GM10847 (cell line): ENCODE results near the gene HEXIM1.

Experiments
- POLR2A ChIP-seq: IDR thresholded peaks from 2 replicates; pipeline ENCODE4 v1.6.1; 2011; ENCODE audit not compliant: insufficient read length; ENCODE audit errors: extremely low read depth

HEXIM1 gene, protein sequence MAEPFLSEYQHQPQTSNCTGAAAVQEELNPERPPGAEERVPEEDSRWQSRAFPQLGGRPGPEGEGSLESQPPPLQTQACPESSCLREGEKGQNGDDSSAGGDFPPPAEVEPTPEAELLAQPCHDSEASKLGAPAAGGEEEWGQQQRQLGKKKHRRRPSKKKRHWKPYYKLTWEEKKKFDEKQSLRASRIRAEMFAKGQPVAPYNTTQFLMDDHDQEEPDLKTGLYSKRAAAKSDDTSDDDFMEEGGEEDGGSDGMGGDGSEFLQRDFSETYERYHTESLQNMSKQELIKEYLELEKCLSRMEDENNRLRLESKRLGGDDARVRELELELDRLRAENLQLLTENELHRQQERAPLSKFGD

DNA sequence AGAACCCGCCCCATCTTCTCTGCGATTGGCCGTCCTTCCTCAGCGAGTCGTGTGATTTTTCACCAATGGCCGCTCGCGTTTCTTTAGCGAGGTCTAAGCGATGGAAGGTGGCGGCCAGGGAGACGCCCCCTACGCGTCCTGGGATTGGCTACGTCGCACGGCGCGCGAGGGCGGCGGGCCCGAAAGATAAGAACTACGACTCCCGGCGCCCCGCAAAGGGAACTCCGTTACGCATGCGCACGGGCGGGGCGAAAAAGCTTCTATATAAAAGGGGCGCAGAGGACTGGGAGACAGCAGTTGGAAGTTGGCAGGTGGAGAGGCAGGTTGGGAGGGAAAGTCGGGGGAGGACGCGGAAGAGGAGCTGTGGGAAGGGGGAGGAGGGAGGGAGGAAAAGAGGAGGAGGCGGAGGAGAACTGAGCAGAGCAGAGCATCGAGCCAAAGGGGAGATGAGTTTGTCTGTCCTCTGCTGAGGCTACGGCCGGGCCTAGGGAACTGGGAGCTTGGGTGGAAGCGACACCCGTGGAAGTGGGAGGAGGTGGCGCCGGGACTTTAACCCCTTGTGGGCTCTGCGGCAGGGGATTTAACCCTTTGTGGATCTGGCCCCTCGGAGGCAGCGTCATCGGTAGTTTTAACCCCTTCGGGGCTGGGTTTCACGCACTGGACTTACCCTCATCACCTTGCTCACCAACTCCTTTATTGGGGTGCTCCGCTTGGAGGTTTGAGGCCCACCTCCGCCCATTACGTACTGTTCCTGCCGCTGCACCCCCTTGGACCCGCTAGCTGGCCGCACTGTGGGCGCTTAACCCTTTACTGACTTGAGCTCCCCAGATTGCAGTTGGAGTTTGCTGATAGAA lies at the start of gene HEXIM1:
Gene HEXIM1, plus strand, starts transcription at position 293 of the 854 bp plus-strand sequence. CDS start 716 bp downstream, outside the sequence.
- peak; percentile 100 for TF ChIP-seq POLR2A

DNA sequence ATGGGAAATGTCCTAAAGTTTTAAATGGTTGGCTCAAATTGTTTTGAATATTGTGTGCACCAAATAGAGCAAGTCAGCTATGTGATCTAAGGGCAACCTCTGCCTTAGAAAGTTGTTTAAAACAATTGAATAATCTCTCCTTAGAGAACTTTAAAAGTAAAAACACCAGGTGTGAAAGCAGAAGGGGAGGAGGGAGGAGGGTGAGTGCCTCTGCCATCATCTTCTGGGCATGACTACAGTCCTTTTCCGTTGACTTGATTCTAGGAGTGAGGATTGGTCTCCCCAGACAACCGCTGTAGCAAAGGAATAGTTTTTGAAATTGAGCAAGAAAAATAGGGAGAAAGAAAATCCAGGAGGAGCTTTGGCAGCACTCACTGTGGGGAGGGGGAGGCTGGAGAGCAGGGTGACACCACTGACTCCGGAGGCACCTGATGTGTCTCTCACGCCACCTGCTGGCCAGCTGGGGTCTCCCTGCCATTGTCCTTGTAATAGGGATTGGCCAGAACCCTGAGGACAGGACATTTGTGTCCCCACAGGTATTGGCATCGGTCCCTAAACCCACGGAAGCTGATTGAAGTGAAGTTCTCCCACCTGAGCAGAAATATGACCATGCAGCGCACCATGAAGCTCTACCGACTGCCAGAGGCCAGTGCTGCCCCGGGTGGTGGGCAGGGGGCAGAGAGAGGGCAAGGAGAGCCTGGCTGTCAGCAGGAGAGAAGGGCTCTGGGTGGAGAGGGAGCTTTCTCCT lies 49.2 kb upstream of the HEXIM1 start:
- no peak for TF ChIP-seq POLR2A

DNA sequence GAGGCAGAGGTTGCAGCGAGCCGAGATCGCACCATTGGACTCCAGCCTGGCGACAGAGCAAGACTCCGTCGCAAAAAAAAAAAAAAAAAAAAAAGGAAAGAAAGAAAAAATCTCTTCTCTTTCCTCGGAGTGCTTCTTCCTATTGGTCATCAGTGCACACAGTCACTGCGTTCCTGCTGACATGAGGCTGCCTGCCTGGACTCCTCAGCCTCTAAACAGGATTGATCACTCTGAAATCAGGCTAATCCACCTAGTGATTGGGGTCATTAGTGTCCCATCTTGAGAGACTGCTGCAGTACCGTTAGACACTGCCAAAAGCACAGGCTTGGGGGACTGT lies 46.8 kb upstream of the HEXIM1 start:
- TF ChIP-seq POLR2A, result no peak

DNA sequence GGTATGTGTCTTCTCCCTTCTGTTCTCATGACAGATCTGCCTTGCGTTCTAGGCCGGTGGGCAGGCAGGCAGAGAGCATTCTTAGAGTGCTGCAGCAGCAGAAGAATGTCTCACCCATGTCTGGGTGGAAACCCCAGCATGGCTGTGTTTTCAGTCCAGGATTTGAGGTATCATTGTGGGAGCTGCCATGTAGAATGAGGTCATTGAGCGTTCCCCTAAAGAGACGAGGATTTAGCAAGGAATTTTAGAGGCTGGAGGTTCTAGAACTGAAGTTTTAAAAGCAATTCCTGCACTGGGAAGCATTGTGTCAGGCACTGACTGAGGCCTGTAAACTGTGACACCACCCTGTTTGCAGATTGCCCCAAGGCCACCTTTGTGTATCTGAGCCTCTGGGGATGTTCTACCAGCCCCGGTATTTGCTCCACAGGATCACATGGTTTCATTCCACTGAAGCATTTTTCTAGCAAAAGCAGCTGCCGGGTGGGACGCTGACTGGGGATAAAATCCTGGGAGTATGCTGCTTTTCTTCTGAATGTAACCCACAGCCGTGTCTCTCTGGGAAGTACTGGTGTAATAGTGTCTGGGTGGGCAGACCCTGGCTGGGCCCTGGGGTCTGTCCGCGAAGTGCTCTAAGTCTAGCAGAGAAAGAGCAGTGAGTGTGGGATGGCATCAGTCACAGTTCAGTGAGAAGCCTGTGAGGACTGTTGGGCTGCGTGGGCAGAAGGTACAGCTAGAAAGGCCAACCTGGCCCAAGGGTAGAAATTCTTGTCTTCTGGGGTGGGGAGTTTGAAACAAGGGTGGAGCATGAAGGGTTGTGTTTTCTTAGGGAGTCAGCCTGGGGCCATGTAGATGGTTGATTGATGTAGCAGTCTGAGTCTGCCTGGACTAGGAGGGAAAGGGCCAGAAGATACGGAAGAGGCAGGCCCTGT lies 46.1 kb upstream of the HEXIM1 start:
- no peak for TF ChIP-seq POLR2A

DNA sequence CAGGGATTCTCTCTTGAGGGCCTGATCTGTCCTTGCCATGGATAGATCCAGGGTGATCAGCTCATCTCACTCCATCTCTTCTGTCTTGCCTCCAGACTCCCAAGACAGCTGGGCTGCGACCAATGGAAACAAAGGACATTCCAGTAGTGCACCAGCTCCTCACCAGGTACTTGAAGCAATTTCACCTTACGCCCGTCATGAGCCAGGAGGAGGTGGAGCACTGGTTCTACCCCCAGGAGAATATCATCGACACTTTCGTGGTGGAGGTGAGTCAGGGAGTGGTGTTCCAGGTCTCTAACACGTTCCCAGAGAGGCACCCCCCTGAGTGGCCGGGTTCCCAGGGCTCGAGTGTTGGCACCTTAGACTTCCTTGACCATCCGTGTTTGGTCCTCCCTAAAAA lies 45.4 kb upstream of the HEXIM1 start:
- no peak for TF ChIP-seq POLR2A

DNA sequence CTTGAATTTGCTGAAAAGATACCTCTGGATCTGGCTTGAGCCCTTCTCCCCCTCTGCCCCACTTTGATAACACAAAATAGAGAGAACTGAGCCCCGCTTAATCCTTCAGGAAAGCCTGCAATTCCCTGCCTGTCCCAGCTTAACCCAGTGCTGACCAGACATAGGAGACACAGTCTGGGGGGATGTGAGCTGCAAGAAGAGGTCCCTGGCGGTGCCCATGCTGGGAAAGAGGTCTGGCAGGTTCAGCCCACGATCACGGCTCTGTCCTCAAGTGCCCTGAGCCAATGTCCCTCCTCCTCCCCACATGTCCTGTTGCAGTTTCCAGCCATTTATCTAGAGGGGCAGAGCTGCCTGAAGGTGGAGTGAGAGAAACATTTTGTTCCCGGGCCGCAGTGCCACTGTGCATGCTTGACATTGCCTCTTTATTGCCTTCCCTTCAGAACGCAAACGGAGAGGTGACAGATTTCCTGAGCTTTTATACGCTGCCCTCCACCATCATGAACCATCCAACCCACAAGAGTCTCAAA lies 44.9 kb upstream of the HEXIM1 start:
- TF ChIP-seq POLR2A, result no peak

DNA sequence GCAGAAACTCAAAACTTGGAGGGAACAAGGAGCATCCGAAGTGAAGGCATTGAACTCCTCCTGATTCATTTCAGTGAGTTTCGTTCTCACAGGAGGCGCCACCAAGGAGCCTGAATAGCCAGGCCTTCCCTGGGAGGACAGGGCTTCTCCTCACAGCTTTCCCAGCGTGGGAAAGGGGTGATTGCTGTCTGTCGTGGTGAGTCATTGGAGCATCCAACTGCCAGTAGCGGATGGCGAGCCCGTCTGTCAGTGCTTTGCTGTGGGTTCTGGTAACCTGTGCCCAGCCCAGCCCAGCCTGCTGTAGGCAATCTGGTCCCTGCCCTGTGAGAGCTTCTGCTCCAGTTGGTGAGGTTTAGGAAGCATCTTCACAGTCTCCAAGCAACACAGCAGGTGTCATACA lies 44.2 kb upstream of the HEXIM1 start:
- no peak for TF ChIP-seq POLR2A

DNA sequence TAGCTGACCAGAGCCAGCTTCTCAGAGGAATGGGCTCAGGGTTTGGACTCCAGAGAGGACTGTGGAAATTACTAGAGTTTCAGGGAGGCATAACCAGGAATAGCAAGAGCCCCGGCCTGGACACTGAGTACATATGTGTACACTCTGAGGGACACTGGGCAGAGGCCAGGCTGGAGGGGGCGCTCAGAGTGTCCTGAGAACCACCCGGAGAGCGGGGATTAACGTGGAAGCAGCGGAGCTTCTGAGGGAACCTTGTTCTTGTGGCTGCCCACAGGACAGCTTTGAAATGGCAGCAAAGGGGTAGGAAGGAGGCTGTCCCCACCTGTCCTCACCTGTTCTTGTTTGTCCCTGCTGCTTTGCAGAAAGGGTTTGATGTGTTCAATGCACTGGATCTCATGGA lies 43.8 kb upstream of the HEXIM1 start:
- no peak for TF ChIP-seq POLR2A

DNA sequence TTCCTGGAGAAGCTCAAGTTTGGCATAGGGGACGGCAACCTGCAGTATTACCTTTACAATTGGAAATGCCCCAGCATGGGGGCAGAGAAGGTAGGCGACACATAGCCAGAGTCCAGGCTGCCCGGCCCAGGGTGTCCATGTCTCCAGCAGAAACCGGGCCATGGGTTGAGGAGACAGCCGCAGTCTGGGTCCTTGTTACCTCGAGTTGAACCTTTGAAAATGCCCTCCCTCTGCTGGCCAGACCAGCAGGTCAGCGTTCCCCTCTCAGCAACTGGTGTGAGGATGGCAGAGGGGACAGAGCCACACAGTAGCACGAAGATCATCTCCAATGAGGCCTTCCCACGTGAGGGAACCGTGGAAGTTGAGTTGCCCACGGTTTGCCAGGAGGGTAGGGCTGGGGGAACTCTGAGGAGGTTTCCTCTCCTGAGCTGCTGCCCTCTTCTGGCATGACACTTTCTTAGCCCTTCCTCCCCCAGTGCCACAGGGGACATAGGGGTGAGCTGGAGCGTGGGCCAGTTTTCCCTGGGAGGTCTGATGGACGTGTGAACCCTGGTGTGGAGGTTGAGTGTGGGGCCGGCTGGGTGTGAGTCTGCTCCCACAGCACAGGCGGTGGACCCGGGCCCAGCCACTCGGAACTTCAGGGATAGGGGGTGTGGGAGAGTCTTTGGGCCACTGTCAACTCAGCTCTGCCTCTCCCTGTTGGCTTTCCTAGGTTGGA lies 43.2 kb upstream of the HEXIM1 start:
- no peak for TF ChIP-seq POLR2A

DNA sequence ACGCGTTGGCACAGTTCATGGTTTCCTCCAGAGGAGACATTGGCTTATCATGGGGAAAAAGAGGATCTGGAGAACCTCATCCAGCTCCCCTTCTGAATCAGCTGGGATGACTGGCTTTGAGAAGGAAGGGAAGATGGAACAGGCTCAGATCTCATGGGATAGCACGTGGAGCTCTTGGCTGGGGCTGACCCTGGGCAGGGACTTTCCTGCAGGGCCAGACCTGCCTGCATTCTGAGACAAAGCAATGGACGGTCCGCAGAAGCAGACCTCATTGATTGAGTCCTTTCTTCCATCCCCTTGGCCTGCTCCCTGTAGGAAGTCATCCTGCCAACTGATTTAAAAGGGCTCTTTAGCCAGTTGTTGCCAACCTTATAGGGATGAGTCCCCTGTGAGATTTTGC lies 42.2 kb upstream of the HEXIM1 start:
- no peak for TF ChIP-seq POLR2A

DNA sequence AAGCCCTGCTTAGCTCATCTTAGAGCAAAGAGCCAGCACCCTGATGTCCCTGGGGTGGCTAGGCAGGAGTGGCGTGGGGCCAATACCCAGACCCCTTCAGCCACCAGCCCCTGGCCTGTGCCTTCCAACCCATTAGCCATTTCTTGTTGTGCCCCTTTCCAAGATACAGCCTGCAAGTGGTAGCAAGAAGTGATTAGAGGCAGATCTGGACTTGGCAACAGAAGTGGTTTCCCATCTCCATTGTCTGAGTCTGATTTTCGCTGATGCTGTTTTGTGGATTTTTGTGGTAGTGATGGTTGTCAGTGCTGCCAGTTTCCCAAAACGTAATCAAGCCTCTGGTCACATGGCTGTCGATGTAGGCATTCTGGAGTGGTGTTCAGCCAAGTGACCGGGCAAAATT lies 41.7 kb upstream of the HEXIM1 start:
- TF ChIP-seq POLR2A, result no peak

DNA sequence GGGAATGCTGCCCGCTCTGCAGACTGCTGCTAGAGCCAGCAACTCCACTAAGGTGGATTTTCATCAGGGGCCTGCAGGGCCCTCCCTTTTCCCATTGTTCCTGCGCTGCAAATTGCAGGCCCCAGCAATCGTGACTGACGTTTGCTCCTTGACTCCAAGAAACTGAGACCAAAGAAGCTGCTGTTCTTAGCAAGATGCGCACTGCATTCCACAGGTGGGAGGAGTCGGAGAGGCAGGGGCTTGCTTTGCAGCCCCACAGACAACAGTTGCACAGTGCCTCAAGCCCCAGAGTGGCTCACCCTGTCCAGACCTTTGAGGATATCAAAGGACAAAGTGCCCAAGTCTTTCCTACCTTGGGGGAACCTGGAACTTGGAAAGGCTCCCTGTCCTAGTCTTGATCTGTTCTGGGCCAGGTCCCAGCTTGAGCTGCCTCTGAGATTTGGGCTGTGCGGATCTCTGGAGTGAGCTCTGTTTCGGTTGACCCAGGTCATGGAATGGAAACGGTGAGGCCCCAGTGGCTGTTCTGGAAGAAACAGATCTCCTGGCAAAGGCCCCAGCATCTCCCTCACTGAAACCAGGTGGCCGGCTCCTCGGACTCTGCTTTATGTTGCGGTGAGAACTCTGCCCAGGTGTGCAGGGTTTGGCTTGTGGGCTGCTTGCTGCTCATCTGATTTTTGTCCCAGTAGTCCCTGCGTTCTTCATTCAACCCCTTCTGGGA lies 40.8 kb upstream of the HEXIM1 start:
- no peak for TF ChIP-seq POLR2A

DNA sequence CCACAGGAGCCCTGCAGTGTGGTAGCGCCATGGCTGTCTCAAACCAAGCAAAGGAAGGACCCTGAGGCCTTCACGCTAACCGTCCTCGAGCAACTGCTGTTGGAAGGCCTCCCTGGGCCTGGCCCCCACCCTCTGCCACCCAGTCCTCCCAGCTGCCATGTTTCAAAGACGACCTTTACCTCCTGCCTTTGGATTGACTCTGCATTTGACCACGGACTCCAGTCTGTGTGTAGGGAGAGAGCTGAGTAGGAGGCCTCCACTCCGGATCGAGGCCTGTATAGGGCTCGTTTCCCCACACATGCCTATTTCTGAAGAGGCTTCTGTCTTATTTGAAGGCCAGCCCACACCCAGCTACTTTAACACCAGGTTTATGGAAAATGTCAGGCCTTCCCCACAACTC lies 40.2 kb upstream of the HEXIM1 start:
- TF ChIP-seq POLR2A, result no peak
